HepG2 (cell line): ENCODE data around the gene VWCE. TPM values are rescaled to one million over a fixed set of nuclear protein-coding genes. Genes with fewer than 3 reads are reported as not detected.

ENCODE experiments used
- ATM ChIP-seq: fragments of 450-650 bp; IDR thresholded peaks from 2 replicates; pipeline ENCODE4 v1.7.1; 2017; ENCODE audit warnings: mild to moderate bottlenecking, borderline replicate concordance
- BCL6 ChIP-seq: IDR thresholded peaks from 2 replicates; pipeline ENCODE4 v1.6.1; 2016; ENCODE audit warnings: missing genetic modification reagents, missing compliant biosample characterization
- FOXM1 ChIP-seq: sonication (generic); formaldehyde crosslinking; IDR thresholded peaks from 2 replicates; pipeline ENCODE4 v1.5.0; 2020; ENCODE audit warnings: missing genetic modification reagents
- MLLT10 ChIP-seq: sonication (generic); formaldehyde crosslinking; IDR thresholded peaks from 2 replicates; pipeline ENCODE4 v1.4.0; 2020; ENCODE audit warnings: missing genetic modification reagents
- PAF1 ChIP-seq: IDR thresholded peaks from 2 replicates; pipeline ENCODE4 v1.6.1; 2016; ENCODE audit warnings: missing genetic modification reagents, missing compliant biosample characterization
- PAXIP1 ChIP-seq: sonication (generic); formaldehyde crosslinking; conservative IDR thresholded peaks from 2 replicates; pipeline ENCODE4 v1.4.0; 2020; ENCODE audit warnings: mild to moderate bottlenecking, missing genetic modification reagents, moderate library complexity
- RBM39 ChIP-seq: fragments of 200-400 bp; formaldehyde crosslinking; IDR thresholded peaks from one replicate; pipeline ENCODE4 v1.6.1; 2018; ENCODE audit warnings: antibody characterized with exemption, mild to moderate bottlenecking, low read depth, low read length; ENCODE audit not compliant: poor library complexity, severe bottlenecking
- SALL2 ChIP-seq: sonication (generic); formaldehyde crosslinking; IDR thresholded peaks from 2 replicates; pipeline ENCODE4 v1.8.1; 2023; ENCODE audit warnings: mild to moderate bottlenecking, missing genetic modification reagents, inconsistent platforms
- SIX1 ChIP-seq: sonication (generic); formaldehyde crosslinking; IDR thresholded peaks from 2 replicates; pipeline ENCODE4 v1.4.0; 2020; ENCODE audit warnings: missing genetic modification reagents, borderline replicate concordance
- SMAD3 ChIP-seq: sonication (generic); formaldehyde crosslinking; IDR thresholded peaks from 2 replicates; pipeline ENCODE4 v1.4.0; 2020; ENCODE audit warnings: missing genetic modification reagents
- TEAD2 ChIP-seq: sonication (generic); formaldehyde crosslinking; IDR thresholded peaks from 2 replicates; pipeline ENCODE4 v1.9.0; 2021; ENCODE audit warnings: missing genetic modification reagents
- ZHX2 ChIP-seq, 2 experiments: sonication (generic) in 1 of 2; formaldehyde crosslinking in 1 of 2; IDR thresholded peaks; 2 replicates each; pipeline versions ENCODE4 v1.6.1 to v1.9.0; 2014 to 2022; ENCODE audit warnings: antibody characterized with exemption in 1 of 2, borderline replicate concordance in 1 of 2, inconsistent platforms in 1 of 2, low read depth in 1 of 2, missing genetic modification reagents in 1 of 2
- ZNF543 ChIP-seq: sonication (generic); formaldehyde crosslinking; IDR thresholded peaks from 2 replicates; pipeline ENCODE4 v1.4.0; 2020; ENCODE audit warnings: mild to moderate bottlenecking, missing genetic modification reagents
- ZNF558 ChIP-seq: sonication (generic); formaldehyde crosslinking; IDR thresholded peaks from 2 replicates; pipeline ENCODE4 v1.9.0; 2022; ENCODE audit warnings: mild to moderate bottlenecking, missing genetic modification reagents, borderline replicate concordance
- ZSCAN22 ChIP-seq: sonication (generic); formaldehyde crosslinking; IDR thresholded peaks from 2 replicates; pipeline ENCODE4 v1.4.0; 2020; ENCODE audit warnings: mild to moderate bottlenecking, missing genetic modification reagents
- polyA plus RNA-seq, 8 experiments: library from polyadenylated mRNA; depleted of rRNA in 3 of 8; stranded (reverse) in 7 of 8; unstranded in 1 of 8; fragments of >200 nt; fragmentation: Illumina TruSeq in 4 of 8; extraction: Trizol in 4 of 8; gene quantifications; 2 replicates each; pipeline versions ENCODE4 v1.2.1 to v1.2.3, GENCODE V29; 2011 to 2016; ENCODE audit warnings: low read depth in 4 of 8, missing spikeins in 1 of 8, mixed read lengths in 1 of 8; ENCODE audit not compliant: insufficient read depth in 1 of 8
- total RNA-seq, 5 experiments: library from RNA; depleted of rRNA; stranded (reverse); fragments of >200 nt; fragmentation: Illumina TruSeq; extraction: Trizol; gene quantifications; 2 replicates each; pipeline ENCODE4 v1.2.3, GENCODE V29; 2016; ENCODE audit warnings: low read depth in 1 of 5
- TF ChIP-seq, protein P1 (sequence below): sonication (generic); formaldehyde crosslinking; IDR thresholded peaks from 2 replicates; pipeline ENCODE4 v1.4.0; 2020; ENCODE audit warnings: mild to moderate bottlenecking, low read depth, missing genetic modification reagents
- TF ChIP-seq, protein P2 (sequence below): IDR thresholded peaks from 2 replicates; pipeline ENCODE4 v1.6.1; 2016; ENCODE audit warnings: missing genetic modification reagents, missing compliant biosample characterization
- TF ChIP-seq, protein P3 (sequence below): sonication (generic); formaldehyde crosslinking; IDR thresholded peaks from 2 replicates; pipeline ENCODE4 v1.5.1; 2020; ENCODE audit warnings: missing genetic modification reagents, mild to moderate bottlenecking, borderline replicate concordance

Gene VWCE
- total and polyA plus RNA-seq, 2 of the 13 experiments (the other 11 are each of a cell fraction or from before 2014, with no cell fraction given): 27.6 to 58.3 TPM

DNA sequence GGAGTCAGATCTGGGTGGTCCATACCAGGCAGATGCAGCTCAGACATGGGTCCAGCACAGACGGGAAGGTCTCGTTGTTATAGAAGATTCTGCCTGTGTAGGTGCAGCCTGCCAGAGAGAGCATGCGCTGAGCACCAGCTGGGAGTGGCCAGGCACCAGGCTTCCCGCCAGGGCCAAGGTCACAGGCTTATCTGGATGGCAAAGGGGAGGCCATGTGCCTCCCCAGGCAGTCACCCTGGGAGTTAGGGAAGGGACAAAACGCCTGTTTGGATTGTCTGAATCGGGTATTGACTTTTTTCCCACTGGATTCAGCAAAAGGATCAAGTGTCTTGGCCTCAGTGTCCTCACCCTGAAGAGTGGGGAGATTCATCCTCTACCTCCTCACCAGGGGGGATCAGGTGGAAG lies 27.7 kb downstream of the VWCE start (continued):
- TF ChIP-seq TEAD2 (CRISPR knock-in tag) (no peak), SMAD3 (CRISPR knock-in tag) (no peak), SIX1 (CRISPR knock-in tag) (no peak), PAXIP1 (CRISPR knock-in tag) (peak; percentile 64), ATM (no peak), ZHX2 (IDR thresholded peaks at IDR 0.05; ENCODE audit: low read depth) (0 out of 2 replicates have a peak, but pooled peaks have one; percentile 27), ZHX2 (CRISPR knock-in tag; IDR thresholded peaks at IDR 0.05; ENCODE audit: borderline replicate concordance) (no peak), BCL6 (CRISPR knock-in tag) (peak; percentile 47), MLLT10 (no peak), ZSCAN22 (no peak), ZNF543 (CRISPR knock-in tag) (no peak), RBM39 (no peak), ZNF558 (CRISPR knock-in tag) (no peak), PAF1 (CRISPR knock-in tag) (no peak), SALL2 (CRISPR knock-in tag) (0 out of 2 replicates have a peak, but pooled peaks have one; percentile 30), FOXM1 (no peak)
- TF ChIP-seq, protein P1, sequence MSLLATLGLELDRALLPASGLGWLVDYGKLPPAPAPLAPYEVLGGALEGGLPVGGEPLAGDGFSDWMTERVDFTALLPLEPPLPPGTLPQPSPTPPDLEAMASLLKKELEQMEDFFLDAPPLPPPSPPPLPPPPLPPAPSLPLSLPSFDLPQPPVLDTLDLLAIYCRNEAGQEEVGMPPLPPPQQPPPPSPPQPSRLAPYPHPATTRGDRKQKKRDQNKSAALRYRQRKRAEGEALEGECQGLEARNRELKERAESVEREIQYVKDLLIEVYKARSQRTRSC (CRISPR knock-in tag): no peak
- TF ChIP-seq, protein P2, sequence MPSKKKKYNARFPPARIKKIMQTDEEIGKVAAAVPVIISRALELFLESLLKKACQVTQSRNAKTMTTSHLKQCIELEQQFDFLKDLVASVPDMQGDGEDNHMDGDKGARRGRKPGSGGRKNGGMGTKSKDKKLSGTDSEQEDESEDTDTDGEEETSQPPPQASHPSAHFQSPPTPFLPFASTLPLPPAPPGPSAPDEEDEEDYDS (CRISPR knock-in tag): no peak
- TF ChIP-seq, protein P3, sequence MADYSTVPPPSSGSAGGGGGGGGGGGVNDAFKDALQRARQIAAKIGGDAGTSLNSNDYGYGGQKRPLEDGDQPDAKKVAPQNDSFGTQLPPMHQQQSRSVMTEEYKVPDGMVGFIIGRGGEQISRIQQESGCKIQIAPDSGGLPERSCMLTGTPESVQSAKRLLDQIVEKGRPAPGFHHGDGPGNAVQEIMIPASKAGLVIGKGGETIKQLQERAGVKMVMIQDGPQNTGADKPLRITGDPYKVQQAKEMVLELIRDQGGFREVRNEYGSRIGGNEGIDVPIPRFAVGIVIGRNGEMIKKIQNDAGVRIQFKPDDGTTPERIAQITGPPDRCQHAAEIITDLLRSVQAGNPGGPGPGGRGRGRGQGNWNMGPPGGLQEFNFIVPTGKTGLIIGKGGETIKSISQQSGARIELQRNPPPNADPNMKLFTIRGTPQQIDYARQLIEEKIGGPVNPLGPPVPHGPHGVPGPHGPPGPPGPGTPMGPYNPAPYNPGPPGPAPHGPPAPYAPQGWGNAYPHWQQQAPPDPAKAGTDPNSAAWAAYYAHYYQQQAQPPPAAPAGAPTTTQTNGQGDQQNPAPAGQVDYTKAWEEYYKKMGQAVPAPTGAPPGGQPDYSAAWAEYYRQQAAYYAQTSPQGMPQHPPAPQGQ: no peak
